Fibroblast of pulmonary artery (primary cell): Measurements from ENCODE around the gene LZTR1.
A peak's percentile ranks its signal among the peaks of the same experiment; 100 is the strongest.
"Not testable (repeated sequence)": the region's sequence is repeated elsewhere in the genome, so short reads cannot be mapped to it uniquely, and the experiment has no call there.

Source experiments
- DNase-seq: peaks from one replicate; pipeline ENCODE4 v3.0.0-alpha.2; 2010; ENCODE audit warnings: low read depth
- H3K4me3 ChIP-seq: replicated peaks from 2 replicates; pipeline ENCODE4 v1.5.1; 2011; ENCODE audit warnings: low read depth, mild to moderate bottlenecking, control low read depth, low read length, moderate library complexity
- CTCF ChIP-seq: IDR thresholded peaks from 2 replicates; pipeline ENCODE4 v1.5.1; 2011; ENCODE audit warnings: mild to moderate bottlenecking, control low read depth, low read length, inconsistent platforms; ENCODE audit errors: missing control alignments

LZTR1 gene

GRCh38 chr22:20999350-21000206 lies 17.5 kb downstream of the LZTR1 start:
- H3K4me3 ChIP-seq: no peak overlapping the region
- no peak for DNase-seq
- no peak for TF ChIP-seq CTCF

- no peak for TF ChIP-seq CTCF
- H3K4me3 ChIP-seq: peak overlapping the region; percentile 91
- no peak for DNase-seq
These were observed 18.3 kb downstream of the LZTR1 start for GRCh38 chr22:21000207-21000986.

- no peak for TF ChIP-seq CTCF
- H3K4me3 ChIP-seq: peak overlapping the region; percentile 91
- no peak for DNase-seq
These were observed 19.0 kb downstream of the LZTR1 start for GRCh38 chr22:21000987-21001600.

- TF ChIP-seq CTCF: no peak
- DNase-seq: peak; percentile 95
- peak within 1 kb of the TSS; percentile 91 for H3K4me3 ChIP-seq
These were observed 19.7 kb downstream of the LZTR1 start, which contains the start of gene THAP7 for GRCh38 chr22:21001601-21002325. Gene THAP7 (minus strand): TSS chr22:21002118. CDS start chr22:21001911, 207 bp downstream.

GRCh38 chr22:21003782-21004181 lies 21.7 kb downstream of the LZTR1 start:
- no peak for DNase-seq
- H3K4me3 ChIP-seq: no peak overlapping the region
- no peak for TF ChIP-seq CTCF

- not testable (repeated sequence) for DNase-seq, H3K4me3 ChIP-seq
These were observed 27.1 kb downstream of the LZTR1 start for GRCh38 chr22:21009208-21009607.
